Endothelial cell (in vitro differentiated cells): ENCODE results near the gene SRMS. TPM values are rescaled to one million over a fixed set of nuclear protein-coding genes. Genes with fewer than 3 reads are reported as not detected.

ENCODE experiments used
- DNase-seq: peaks from one replicate; pipeline ENCODE4 v3.0.0; 2021; ENCODE audit warnings: low spot score
- H3K27ac Mint-ChIP-seq: one replicate; pipeline ENCODE4 v1.8.0; 2021; ENCODE audit warnings: mixed read lengths, inconsistent platforms; ENCODE audit not compliant: unreplicated experiment
- H3K27me3 Mint-ChIP-seq: one replicate; pipeline ENCODE4 v1.8.0; 2021; ENCODE audit warnings: mild to moderate bottlenecking, moderate library complexity, mixed read lengths, inconsistent platforms; ENCODE audit not compliant: unreplicated experiment
- H3K36me3 Mint-ChIP-seq: one replicate; pipeline ENCODE4 v1.8.0; 2021; ENCODE audit warnings: mild to moderate bottlenecking, low read depth, mixed read lengths, inconsistent platforms; ENCODE audit not compliant: unreplicated experiment
- H3K4me1 Mint-ChIP-seq: one replicate; pipeline ENCODE4 v1.8.0; 2021; ENCODE audit warnings: mild to moderate bottlenecking, mixed read lengths, inconsistent platforms; ENCODE audit not compliant: unreplicated experiment
- H3K4me3 Mint-ChIP-seq: one replicate; pipeline ENCODE4 v1.8.0; 2021; ENCODE audit warnings: mild to moderate bottlenecking, mixed read lengths, inconsistent platforms; ENCODE audit not compliant: unreplicated experiment
- H3K9me3 Mint-ChIP-seq: one replicate; pipeline ENCODE4 v1.8.0; 2021; ENCODE audit warnings: mixed read lengths, inconsistent platforms; ENCODE audit not compliant: unreplicated experiment
- CTCF ChIP-seq: fragments of 200-600 bp; sonication (generic); IDR thresholded peaks from one replicate; pipeline ENCODE4 v1.5.0; 2021; ENCODE audit warnings: antibody characterized with exemption; ENCODE audit not compliant: unreplicated experiment
- total RNA-seq: library from RNA; stranded (reverse); fragmentation: NEBNext Ultra II Directional; extraction: Animal tissue kit (Norgen Biotek cat#: 25700); gene quantifications from one replicate; pipeline ENCODE4 v1.2.1, GENCODE V29; 2021; ENCODE audit not compliant: unreplicated experiment

SRMS gene
- total RNA-seq, 1 donor from 2014 or later, result not detected

GRCh38 chr20:63592661-63593060 lies 45.1 kb upstream of the SRMS start:
- no peak for DNase-seq
- Mint-ChIP-seq H3K4me3 (no peak overlapping the region), H3K4me1 (peaks cover 2% of the 10 kb centered on the region), H3K36me3 (peaks cover 13% of the 10 kb centered on the region), H3K9me3 (no peaks in the 10 kb centered on the region), H3K27ac (no peak overlapping the region), H3K27me3 (peaks cover 7% of the 10 kb centered on the region)
- no peak for TF ChIP-seq CTCF

GRCh38 chr20:63591786-63592355 lies 44.3 kb upstream of the SRMS start:
- no peak overlapping the region for H3K27ac Mint-ChIP-seq

GRCh38 chr20:63591147-63591533 lies 43.6 kb upstream of the SRMS start:
- Mint-ChIP-seq H3K27me3 (peaks cover 8% of the 10 kb centered on the region), H3K27ac (peak overlapping the region; percentile 36), H3K9me3 (no peaks in the 10 kb centered on the region), H3K36me3 (peaks cover 13% of the 10 kb centered on the region), H3K4me3 (peak overlapping the region; percentile 51), H3K4me1 (peaks cover 2% of the 10 kb centered on the region)
- no peak for TF ChIP-seq CTCF
- no peak for DNase-seq

More at GRCh38 chr20:63591786-63592355, 44.3 kb upstream of the SRMS start:
- no peak overlapping the region for H3K4me3 Mint-ChIP-seq
- H3K9me3 Mint-ChIP-seq, result no peaks in the 10 kb centered on the region
- H3K27me3 Mint-ChIP-seq, result peaks cover 7% of the 10 kb centered on the region
- H3K36me3 Mint-ChIP-seq, result peaks cover 13% of the 10 kb centered on the region
- DNase-seq, result no peak
- H3K4me1 Mint-ChIP-seq, result peaks cover 2% of the 10 kb centered on the region
- no peak for TF ChIP-seq CTCF

GRCh38 chr20:63590218-63591146 lies 42.9 kb upstream of the SRMS start:
- no peak for TF ChIP-seq CTCF
- no peak for DNase-seq
- H3K27me3 Mint-ChIP-seq, result peaks cover 10% of the 10 kb centered on the region
- H3K27ac Mint-ChIP-seq, result peak overlapping the region; percentile 36
- peaks cover 13% of the 10 kb centered on the region for H3K36me3 Mint-ChIP-seq
- no peaks in the 10 kb centered on the region for H3K9me3 Mint-ChIP-seq
- H3K4me3 Mint-ChIP-seq, result peak overlapping the region; percentile 51
- H3K4me1 Mint-ChIP-seq, result peaks cover 2% of the 10 kb centered on the region
